Measurements from ENCODE around the gene PPM1N. TPM values are rescaled to one million over a fixed set of nuclear protein-coding genes. Genes with fewer than 3 reads are reported as not detected.
A peak's percentile ranks its signal among the peaks of the same experiment; 100 is the strongest.

The PPM1N gene
- total RNA-seq, 2 donors from 2014 or later: 3.2 to 3.5 TPM

DNA sequence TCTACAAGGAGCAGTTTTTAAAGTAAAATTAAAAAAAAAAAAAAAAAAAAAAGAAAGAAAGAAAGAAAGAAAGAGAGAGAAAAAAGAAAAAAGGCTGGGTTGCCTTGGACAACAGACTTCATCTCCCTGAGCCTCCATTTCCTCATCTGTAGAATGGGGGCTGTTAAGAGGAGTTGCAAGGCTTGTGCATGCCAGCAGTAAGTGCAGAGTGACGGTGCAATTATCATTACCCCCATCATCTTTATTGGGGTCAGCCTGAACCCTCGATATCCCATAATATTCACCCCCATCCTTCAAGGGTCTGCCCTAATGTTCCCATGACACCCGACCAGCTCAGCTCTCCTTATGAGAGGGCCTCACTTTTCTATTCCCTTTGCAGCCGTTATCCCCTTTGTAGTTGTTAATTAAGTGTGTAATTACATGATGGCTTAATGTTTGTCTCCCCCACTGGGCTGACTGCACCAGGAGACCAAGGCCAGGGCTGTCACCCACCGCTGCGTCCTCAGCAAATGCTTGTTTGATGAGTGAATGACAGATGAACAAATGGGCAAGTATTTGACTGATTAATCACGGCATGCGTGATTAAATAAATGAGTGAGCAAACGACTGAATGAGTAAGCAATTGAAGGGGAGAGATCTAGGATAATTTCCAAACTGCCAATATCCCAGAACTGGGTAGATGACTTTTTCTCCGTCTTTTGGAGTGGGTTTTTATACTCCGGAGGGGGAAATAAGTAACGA, 20.4 kb upstream of the PPM1N start:
- peak overlapping the region; percentile 98 for H3K9ac ChIP-seq (ENCODE audit: extremely low read depth, low read length, poor library complexity, severe bottlenecking)
- H3K9me3 Mint-ChIP-seq: no peaks in the 10 kb centered on the region
- no peaks in the 10 kb centered on the region for H3K4me1 ChIP-seq (ENCODE audit: control insufficient read depth, insufficient read depth, low read length)
- TF ChIP-seq, protein P1, sequence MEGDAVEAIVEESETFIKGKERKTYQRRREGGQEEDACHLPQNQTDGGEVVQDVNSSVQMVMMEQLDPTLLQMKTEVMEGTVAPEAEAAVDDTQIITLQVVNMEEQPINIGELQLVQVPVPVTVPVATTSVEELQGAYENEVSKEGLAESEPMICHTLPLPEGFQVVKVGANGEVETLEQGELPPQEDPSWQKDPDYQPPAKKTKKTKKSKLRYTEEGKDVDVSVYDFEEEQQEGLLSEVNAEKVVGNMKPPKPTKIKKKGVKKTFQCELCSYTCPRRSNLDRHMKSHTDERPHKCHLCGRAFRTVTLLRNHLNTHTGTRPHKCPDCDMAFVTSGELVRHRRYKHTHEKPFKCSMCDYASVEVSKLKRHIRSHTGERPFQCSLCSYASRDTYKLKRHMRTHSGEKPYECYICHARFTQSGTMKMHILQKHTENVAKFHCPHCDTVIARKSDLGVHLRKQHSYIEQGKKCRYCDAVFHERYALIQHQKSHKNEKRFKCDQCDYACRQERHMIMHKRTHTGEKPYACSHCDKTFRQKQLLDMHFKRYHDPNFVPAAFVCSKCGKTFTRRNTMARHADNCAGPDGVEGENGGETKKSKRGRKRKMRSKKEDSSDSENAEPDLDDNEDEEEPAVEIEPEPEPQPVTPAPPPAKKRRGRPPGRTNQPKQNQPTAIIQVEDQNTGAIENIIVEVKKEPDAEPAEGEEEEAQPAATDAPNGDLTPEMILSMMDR (conservative IDR thresholded peaks at IDR 0.05): no peak
- H3K4me3 ChIP-seq (ENCODE audit: low read length): peak overlapping the region; percentile 95
- H3K27me3 ChIP-seq (ENCODE audit: control insufficient read depth, insufficient read depth, low read length, poor library complexity, severe bottlenecking): no peaks in the 10 kb centered on the region
- peak overlapping the region; percentile 75 for H3K4me3 Mint-ChIP-seq
- DNase-seq: no peak
- H3K4me1 Mint-ChIP-seq: peaks cover 10% of the 10 kb centered on the region
- H3K27ac ChIP-seq (ENCODE audit: low read depth, low read length): no peak overlapping the region
- no peaks in the 10 kb centered on the region for H3K9me3 ChIP-seq (ENCODE audit: control insufficient read depth, low read length)
- peaks cover 1% of the 10 kb centered on the region for H3K27me3 Mint-ChIP-seq (ENCODE audit: insufficient read depth)
- no peaks in the 10 kb centered on the region for H3K36me3 Mint-ChIP-seq (ENCODE audit: low read depth)
- no peaks in the 10 kb centered on the region for H3K36me3 ChIP-seq (ENCODE audit: control insufficient read depth, insufficient read depth, low read length)
- H3K27ac Mint-ChIP-seq: peak overlapping the region; percentile 99
- 20 to 28% methylated on average over 8 to 12 of the region's 12 CpGs for WGBS, 2 experiments (ENCODE audit: insufficient coverage in 1 of 2, insufficient read length in 1 of 2)

DNA sequence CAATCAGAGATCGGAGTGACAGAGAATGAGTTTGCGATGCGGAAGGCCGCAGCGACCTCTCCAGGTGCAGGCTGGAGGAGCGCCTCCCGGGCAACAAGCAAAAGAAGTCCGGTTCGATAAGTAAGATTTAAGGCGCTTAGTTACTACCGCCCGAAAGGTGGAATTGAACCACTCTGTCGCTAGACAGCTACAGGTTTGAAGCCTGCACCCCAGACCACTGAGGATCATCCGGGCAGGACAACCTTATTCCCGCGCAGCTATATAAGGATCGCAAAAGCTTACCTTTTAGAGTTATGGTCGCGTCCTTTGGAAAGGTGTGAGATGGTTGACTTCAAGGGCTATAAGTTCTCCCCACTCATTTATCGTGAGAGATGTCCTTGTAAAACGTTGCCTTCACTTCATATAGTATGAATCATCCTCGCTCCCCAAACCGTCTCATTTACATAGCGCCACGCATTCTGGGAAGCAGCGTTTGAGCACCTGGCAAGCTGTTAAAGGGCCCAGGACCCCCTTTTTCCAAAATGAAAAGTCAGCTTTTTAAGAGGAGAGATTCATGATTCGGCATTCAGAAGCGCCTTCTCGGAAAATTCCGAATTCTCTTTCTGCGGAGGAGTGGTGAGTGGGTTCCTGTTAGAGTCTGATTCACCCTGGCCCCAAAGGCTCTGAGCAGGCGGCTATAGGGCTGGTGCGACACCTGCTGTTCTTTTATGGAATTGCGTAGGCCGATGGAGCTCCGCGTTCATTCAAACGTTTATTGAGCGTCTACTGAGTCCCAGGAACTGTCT, 19.6 kb upstream of the PPM1N start:
- Mint-ChIP-seq H3K36me3 (ENCODE audit: low read depth) (no peaks in the 10 kb centered on the region), H3K4me3 (peak overlapping the region; percentile 75), H3K4me1 (peaks cover 6% of the 10 kb centered on the region), H3K9me3 (no peaks in the 10 kb centered on the region), H3K27ac (peak overlapping the region; percentile 99), H3K27me3 (ENCODE audit: insufficient read depth) (no peaks in the 10 kb centered on the region)
- H3K9me3 ChIP-seq (ENCODE audit: control insufficient read depth, low read length): no peaks in the 10 kb centered on the region
- peak overlapping the region; percentile 99 for H3K27ac ChIP-seq (ENCODE audit: low read depth, low read length)
- WGBS, 2 experiments (ENCODE audit: insufficient coverage in 1 of 2, insufficient read length in 1 of 2): 0 to 1% methylated on average over 39 of the region's 39 CpGs
- H3K4me1 ChIP-seq (ENCODE audit: control insufficient read depth, insufficient read depth, low read length): no peaks in the 10 kb centered on the region
- H3K36me3 ChIP-seq (ENCODE audit: control insufficient read depth, insufficient read depth, low read length): no peaks in the 10 kb centered on the region
- peak overlapping the region; percentile 95 for H3K4me3 ChIP-seq (ENCODE audit: low read length)
- peak overlapping the region; percentile 98 for H3K9ac ChIP-seq (ENCODE audit: extremely low read depth, low read length, poor library complexity, severe bottlenecking)
- no peaks in the 10 kb centered on the region for H3K27me3 ChIP-seq (ENCODE audit: control insufficient read depth, insufficient read depth, low read length, poor library complexity, severe bottlenecking)
- peak; percentile 95 for DNase-seq
- TF ChIP-seq, protein P1 (conservative IDR thresholded peaks at IDR 0.05): peak; percentile 97

DNA sequence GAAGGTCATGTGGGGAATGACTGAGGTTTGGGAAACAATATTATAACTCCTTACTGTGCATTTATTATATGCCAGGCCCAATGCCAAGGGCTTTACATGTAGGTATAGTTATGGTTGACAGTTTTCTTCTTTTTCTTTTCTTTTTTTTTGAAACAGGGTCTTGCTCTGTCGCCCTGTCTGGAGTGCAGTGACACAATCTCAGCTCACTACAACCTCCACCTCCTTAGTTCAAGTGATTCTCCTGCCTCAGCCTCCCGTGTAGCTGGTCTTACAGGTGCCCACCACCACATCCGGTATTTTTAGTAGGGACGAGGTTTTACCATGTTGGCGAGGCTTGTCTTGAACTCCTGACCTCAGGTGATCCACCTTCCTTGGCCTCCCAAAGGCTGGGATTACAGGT, 15.2 kb upstream of the PPM1N start:
- peaks cover 3% of the 10 kb centered on the region for H3K36me3 ChIP-seq (ENCODE audit: control insufficient read depth, insufficient read depth, low read length)
- Mint-ChIP-seq H3K4me3 (no peak overlapping the region), H3K9me3 (no peaks in the 10 kb centered on the region), H3K4me1 (peaks cover 2% of the 10 kb centered on the region), H3K27ac (no peak overlapping the region), H3K27me3 (ENCODE audit: insufficient read depth) (no peaks in the 10 kb centered on the region), H3K36me3 (ENCODE audit: low read depth) (peaks cover 2% of the 10 kb centered on the region)
- H3K9ac ChIP-seq (ENCODE audit: extremely low read depth, low read length, poor library complexity, severe bottlenecking): no peak overlapping the region
- H3K27ac ChIP-seq (ENCODE audit: low read depth, low read length): no peak overlapping the region
- H3K4me3 ChIP-seq (ENCODE audit: low read length): no peak overlapping the region
- 83 to 93% methylated on average over 5 of the region's 5 CpGs for WGBS, 2 experiments (ENCODE audit: insufficient coverage in 1 of 2, insufficient read length in 1 of 2)
- DNase-seq: no peak
- H3K4me1 ChIP-seq (ENCODE audit: control insufficient read depth, insufficient read depth, low read length): no peaks in the 10 kb centered on the region
- no peaks in the 10 kb centered on the region for H3K27me3 ChIP-seq (ENCODE audit: control insufficient read depth, insufficient read depth, low read length, poor library complexity, severe bottlenecking)
- TF ChIP-seq, protein P1 (conservative IDR thresholded peaks at IDR 0.05): no peak
- H3K9me3 ChIP-seq (ENCODE audit: control insufficient read depth, low read length): no peaks in the 10 kb centered on the region

Data from endodermal cell (in vitro differentiated cells).